ENCODE data around the gene ABHD4. TPM values are rescaled to one million over a fixed set of nuclear protein-coding genes. Genes with fewer than 3 reads are reported as not detected.
"Not testable (repeated sequence)": the region's sequence is repeated elsewhere in the genome, so short reads cannot be mapped to it uniquely, and the experiment has no call there.

The ABHD4 gene
- total RNA-seq, 2 donors from 2014 or later: 25.3 to 40.1 TPM

- no peaks in the 10 kb centered on the region for H3K36me3 ChIP-seq
- H3K27ac ChIP-seq: no peak overlapping the region
- no peak for TF ChIP-seq CTCF (IDR thresholded peaks at IDR 0.05)
- no peak for ATAC-seq (ENCODE audit: insufficient number of reproducible peaks, low FRiP score, low read depth)
- H3K9me3 ChIP-seq: no peaks in the 10 kb centered on the region
- H3K4me3 ChIP-seq: no peak overlapping the region
- DNase-seq (ENCODE audit: low spot score): no peak
- peaks cover 0 to 8% of the 10 kb centered on the region in 2 donors for H3K4me1 ChIP-seq (ENCODE audit: control insufficient read depth in 1 of 2, low read depth in 2 of 2)
- no peaks in the 10 kb centered on the region for H3K27me3 ChIP-seq (replicated peaks; ENCODE audit: insufficient read depth)
These were observed 45.9 kb upstream of the ABHD4 start for GRCh38 chr14:22552001-22552826.

- DNase-seq (ENCODE audit: low spot score): no peak
- no peak for TF ChIP-seq CTCF (IDR thresholded peaks at IDR 0.05)
These were observed 45.3 kb upstream of the ABHD4 start for GRCh38 chr14:22552827-22553076.

GRCh38 chr14:22553445-22553844, 44.7 kb upstream of the ABHD4 start:
- no peaks in the 10 kb centered on the region for H3K9me3 ChIP-seq
- DNase-seq (ENCODE audit: low spot score) (no peak), ATAC-seq (ENCODE audit: insufficient number of reproducible peaks, low FRiP score, low read depth) (no peak)
- no peak for TF ChIP-seq CTCF (IDR thresholded peaks at IDR 0.05)
- H3K4me1 ChIP-seq (ENCODE audit: control insufficient read depth in 1 of 2, low read depth in 2 of 2): peaks cover 0 to 4% of the 10 kb centered on the region in 2 donors
- H3K27me3 ChIP-seq (replicated peaks; ENCODE audit: insufficient read depth): no peaks in the 10 kb centered on the region
- no peak overlapping the region for H3K27ac ChIP-seq
- no peak overlapping the region for H3K4me3 ChIP-seq
- no peaks in the 10 kb centered on the region for H3K36me3 ChIP-seq

More at GRCh38 chr14:22552827-22553076, 45.3 kb upstream of the ABHD4 start:
- Histone ChIP-seq H3K4me3 (no peak overlapping the region), H3K9me3 (no peaks in the 10 kb centered on the region), H3K36me3 (no peaks in the 10 kb centered on the region), H3K27ac (no peak overlapping the region), H3K27me3 (replicated peaks; ENCODE audit: insufficient read depth) (no peaks in the 10 kb centered on the region), H3K4me1 (ENCODE audit: control insufficient read depth in 1 of 2, low read depth in 2 of 2) (peaks cover 0 to 4% of the 10 kb centered on the region in 2 donors)
- ATAC-seq (ENCODE audit: insufficient number of reproducible peaks, low FRiP score, low read depth): no peak

GRCh38 chr14:22553861-22554497, 44.1 kb upstream of the ABHD4 start:
- H3K4me1 ChIP-seq (ENCODE audit: control insufficient read depth in 1 of 2, low read depth in 2 of 2); H3K27ac ChIP-seq; H3K4me3 ChIP-seq; H3K9me3 ChIP-seq; DNase-seq (ENCODE audit: low spot score); H3K27me3 ChIP-seq (replicated peaks; ENCODE audit: insufficient read depth); H3K36me3 ChIP-seq; ATAC-seq (ENCODE audit: insufficient number of reproducible peaks, low FRiP score, low read depth): not testable (repeated sequence)

GRCh38 chr14:22554498-22555383, 43.4 kb upstream of the ABHD4 start:
- Histone ChIP-seq H3K4me3 (no peak overlapping the region), H3K4me1 (ENCODE audit: control insufficient read depth in 1 of 2, low read depth in 2 of 2) (peaks cover 0 to 4% of the 10 kb centered on the region in 2 donors), H3K27me3 (replicated peaks; ENCODE audit: insufficient read depth) (no peaks in the 10 kb centered on the region), H3K27ac (no peak overlapping the region), H3K9me3 (no peaks in the 10 kb centered on the region), H3K36me3 (no peaks in the 10 kb centered on the region)
- DNase-seq (ENCODE audit: low spot score) (no peak), ATAC-seq (ENCODE audit: insufficient number of reproducible peaks, low FRiP score, low read depth) (no peak)
- no peak for TF ChIP-seq CTCF (IDR thresholded peaks at IDR 0.05)
